Ureter (tissue), 1 donor: ENCODE data around the gene CCR5. TPM values are rescaled to one million over a fixed set of nuclear protein-coding genes. Genes with fewer than 3 reads are reported as not detected.

ENCODE experiments used
- DNase-seq: peaks from one replicate; pipeline ENCODE4 v3.0.0-alpha.2; 2020; ENCODE audit warnings: low spot score
- total RNA-seq: library from RNA; stranded (reverse); gene quantifications from one replicate; pipeline ENCODE4 v1.2.4, GENCODE V29; 2023
- donor health status: DM: yes; HTN: yes; CAD: no.

The CCR5 gene
- total RNA-seq, 1 donor from 2014 or later, result 3.3 TPM

- no peak for DNase-seq
Observed at GRCh38 chr3:46358466-46358865, 12.3 kb upstream of the CCR5 start.

GRCh38 chr3:46359733-46360493 is 10.8 kb upstream of the CCR5 start:
- DNase-seq, result no peak

- DNase-seq, result no peak
Observed at GRCh38 chr3:46360907-46361306, 9.8 kb upstream of the CCR5 start.

GRCh38 chr3:46361408-46362283 is 9.1 kb upstream of the CCR5 start:
- no peak for DNase-seq

- DNase-seq, result no peak
Observed at GRCh38 chr3:46365041-46365440, 5.7 kb upstream of the CCR5 start.

DNA sequence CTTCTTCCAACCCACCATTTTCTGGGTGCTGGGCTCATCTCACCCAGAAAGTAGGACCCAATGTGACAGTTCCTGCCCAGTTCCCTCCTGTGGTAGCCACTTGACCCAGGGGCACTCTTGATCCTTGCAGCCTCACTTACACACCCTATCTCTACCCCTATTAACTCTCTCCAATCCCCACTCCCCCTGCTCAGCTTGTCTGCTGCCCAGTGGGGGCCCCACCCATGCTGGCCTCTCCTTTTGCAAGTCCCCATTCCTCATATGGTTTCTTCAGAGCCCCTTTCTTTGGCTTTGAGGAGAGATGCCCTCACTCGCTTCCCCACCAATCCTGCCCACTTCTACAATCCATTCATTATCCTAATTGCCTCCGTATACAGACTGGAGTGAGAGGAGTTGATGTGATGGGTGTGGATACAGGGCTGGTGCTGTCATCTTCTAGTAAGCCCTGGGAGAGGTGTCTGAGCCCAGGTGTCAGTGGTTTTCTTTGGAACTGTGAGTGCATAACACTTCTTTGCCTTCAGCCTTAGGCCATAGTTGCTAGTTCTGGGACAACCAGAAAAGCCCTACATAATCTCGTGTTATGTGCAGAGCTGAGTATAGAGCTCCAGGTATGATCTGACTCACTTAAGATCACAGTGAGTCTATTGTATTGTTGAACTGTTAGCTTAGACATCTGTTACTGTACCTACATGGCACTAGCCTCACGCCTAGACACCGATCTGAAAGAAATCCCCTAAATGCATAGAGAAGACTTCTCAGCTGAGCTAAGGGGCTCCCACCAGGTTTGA is 4.8 kb upstream of the CCR5 start:
- no peak for DNase-seq

DNA sequence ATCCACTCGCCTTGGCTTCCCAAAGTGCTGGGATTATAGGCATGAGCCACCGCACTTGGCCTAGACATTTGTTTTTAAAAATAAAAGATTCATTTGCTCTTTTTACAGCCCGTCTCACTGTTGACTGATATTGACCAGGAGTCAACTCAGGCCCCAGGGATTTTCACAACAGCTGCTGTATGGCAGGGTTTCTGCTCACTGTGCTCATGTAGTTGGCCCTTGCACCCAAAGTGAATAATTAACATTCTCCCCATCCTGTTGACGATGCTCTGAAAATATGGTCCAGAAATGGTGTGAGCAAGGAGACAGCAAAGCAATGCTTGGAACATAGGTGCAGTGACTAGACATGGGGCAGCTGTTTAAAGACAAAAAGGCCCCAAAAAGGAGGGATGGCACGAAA is 2.9 kb upstream of the CCR5 start:
- no peak for DNase-seq

DNA sequence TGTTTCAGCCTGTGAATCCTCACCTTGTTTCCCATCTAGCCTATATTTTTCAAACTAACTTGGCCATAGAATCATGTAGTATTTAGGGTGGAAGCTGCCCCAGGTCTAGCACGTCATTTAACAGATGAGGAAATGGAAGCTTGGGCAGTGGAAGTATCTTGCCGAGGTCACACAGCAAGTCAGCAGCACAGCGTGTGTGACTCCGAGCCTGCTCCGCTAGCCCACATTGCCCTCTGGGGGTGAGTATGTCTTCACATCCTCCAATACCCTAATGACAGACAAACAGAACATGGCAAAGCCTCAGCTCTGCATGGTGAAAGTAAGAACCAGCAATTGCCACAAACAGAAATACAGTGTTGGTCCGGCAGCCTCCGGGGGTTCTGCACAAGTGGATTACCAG is 2.2 kb upstream of the CCR5 start:
- peak; percentile 61 for DNase-seq

GRCh38 chr3:46369151-46369550 is 1.6 kb upstream of the CCR5 start:
- DNase-seq, result no peak

DNA sequence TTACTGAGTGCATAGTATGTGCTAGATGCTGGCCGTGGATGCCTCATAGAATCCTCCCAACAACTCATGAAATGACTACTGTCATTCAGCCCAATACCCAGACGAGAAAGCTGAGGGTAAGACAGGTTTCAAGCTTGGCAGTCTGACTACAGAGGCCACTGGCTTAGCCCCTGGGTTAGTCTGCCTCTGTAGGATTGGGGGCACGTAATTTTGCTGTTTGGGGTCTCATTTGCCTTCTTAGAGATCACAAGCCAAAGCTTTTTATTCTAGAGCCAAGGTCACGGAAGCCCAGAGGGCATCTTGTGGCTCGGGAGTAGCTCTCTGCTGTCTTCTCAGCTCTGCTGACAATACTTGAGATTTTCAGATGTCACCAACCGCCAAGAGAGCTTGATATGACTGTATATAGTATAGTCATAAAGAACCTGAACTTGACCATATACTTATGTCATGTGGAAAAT is 1.0 kb upstream of the CCR5 start:
- DNase-seq, result no peak

- DNase-seq, result no peak
Observed at GRCh38 chr3:46371519-46372340, 984 bp downstream of the CCR5 start.

- DNase-seq, result no peak
Observed at GRCh38 chr3:46372492-46373359, 2.0 kb downstream of the CCR5 start.

DNA sequence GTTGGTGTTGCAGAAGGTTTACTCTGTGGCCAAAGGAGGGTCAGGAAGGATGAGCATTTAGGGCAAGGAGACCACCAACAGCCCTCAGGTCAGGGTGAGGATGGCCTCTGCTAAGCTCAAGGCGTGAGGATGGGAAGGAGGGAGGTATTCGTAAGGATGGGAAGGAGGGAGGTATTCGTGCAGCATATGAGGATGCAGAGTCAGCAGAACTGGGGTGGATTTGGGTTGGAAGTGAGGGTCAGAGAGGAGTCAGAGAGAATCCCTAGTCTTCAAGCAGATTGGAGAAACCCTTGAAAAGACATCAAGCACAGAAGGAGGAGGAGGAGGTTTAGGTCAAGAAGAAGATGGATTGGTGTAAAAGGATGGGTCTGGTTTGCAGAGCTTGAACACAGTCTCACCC is 4.0 kb downstream of the CCR5 start:
- DNase-seq, result no peak

- no peak for DNase-seq
Observed at GRCh38 chr3:46375218-46375617, 4.5 kb downstream of the CCR5 start.

GRCh38 chr3:46375814-46376213 is 5.1 kb downstream of the CCR5 start:
- DNase-seq, result no peak

- peak; percentile 69 for DNase-seq
Observed at GRCh38 chr3:46378426-46378942, 7.7 kb downstream of the CCR5 start.

DNA sequence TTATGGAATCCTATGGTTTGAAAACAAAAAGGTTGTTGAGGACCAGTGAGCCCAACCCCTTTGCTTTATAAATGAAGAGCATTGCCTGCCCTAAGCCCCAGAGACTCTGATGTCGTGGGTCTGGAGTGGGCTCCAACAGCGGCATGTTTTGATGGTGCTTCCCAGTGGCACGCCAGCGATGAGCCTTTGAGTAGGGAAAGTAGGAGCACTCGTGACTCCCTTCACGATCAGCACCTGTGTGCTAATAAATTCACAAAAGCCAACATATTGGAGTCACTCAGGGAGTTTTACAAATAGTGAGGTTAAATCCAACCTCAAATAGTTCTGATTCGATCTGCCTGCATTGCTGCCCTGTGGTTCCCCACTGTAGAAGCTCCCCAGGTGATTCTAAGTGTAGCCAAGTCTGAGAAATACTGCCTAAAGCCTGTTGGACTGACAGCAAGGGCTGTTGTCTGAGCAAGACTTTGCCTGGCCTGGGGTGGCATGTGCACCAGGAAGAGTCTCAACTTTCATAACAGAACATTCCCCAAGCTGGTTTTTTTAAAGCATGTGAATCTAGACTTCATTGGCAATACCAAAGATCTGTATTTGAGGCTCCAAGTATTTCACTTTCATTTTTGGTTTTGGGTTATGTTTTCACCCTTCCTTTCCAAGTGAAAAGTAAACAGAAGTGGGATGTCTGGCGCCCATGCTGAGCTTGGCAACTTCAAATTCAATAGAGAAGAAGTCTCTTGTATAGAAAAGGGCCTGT is 9.9 kb downstream of the CCR5 start:
- no peak for DNase-seq

DNA sequence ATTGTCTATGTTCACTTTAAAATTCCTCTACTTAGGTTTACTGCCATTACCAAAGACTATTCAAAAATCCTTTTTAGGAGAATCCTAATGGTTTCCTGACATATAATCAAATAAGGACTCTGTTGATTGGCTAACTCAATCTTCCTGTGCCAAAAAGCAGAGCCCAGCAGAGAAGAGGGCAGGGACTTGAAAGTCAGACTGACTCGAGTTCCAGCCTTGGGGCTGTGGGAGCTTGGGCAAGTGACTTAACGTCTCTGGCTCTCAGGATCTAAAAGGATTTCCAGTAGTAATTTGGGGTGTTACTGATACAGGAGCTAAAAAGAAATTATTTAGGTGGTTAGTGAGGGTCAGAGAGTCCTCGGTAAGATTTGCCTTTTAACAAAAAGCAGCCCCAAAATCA is 10.9 kb downstream of the CCR5 start:
- no peak for DNase-seq

DNA sequence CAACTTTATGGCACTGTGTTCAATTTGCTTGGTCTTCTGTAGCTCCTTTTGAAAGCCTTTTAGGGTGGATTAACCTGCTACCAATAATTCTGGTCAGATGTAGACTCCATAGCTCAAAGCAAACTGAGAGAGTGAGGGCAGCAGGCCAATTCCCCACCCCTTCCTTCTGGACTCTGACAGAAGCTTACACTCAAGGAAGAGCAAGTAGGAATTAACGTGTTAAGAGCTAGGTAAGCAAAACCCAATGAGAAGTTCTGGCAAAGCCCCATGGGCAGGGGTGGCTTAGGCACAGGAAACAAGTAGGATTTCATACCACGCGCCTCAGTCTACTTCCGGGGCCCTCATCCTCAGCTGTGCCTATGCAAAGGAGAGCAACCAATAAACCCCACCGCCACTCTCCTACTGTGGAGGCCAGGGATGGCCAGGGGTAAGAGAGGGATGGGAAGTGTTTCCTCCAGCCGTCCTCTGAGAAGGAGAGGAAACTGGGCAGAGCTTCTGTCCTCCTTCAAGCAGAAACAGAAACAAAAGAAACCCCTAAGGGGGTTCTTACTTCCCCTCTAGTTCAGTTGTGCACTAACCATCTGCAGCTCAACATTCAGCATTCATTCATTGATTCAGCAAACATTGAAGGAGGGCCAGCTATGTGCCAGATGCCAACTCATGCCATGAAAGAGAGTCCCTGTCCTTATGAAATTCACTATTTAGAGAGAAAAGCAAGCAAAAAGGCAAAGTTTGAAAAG is 12.6 kb downstream of the CCR5 start:
- no peak for DNase-seq
